Loucy (cell line): ENCODE results near the gene CEP112.

Experiments
- CTCF ChIP-seq: fragments of 200-600 bp; sonication (generic); conservative IDR thresholded peaks from 2 replicates; pipeline ENCODE4 v1.5.1; 2014; ENCODE audit warnings: mild to moderate bottlenecking, antibody characterized with exemption, low read length
- EZH2phosphoT487 ChIP-seq: fragments of 200-600 bp; IDR thresholded peaks from 2 replicates; pipeline ENCODE4 v1.6.1; 2018; ENCODE audit warnings: antibody characterized with exemption, mild to moderate bottlenecking, moderate library complexity, borderline replicate concordance

- TF ChIP-seq CTCF (no peak), EZH2phosphoT487 (no peak)
Observed at GRCh38 chr17:65656390-65657250, 535.3 kb downstream of the CEP112 start.
